Activated T-cell treated with anti-CD3 and anti-CD28 coated beads for 24 hours (primary cell): ENCODE data around the gene SYT5.
"Not testable (repeated sequence)": the region's sequence is repeated elsewhere in the genome, so short reads cannot be mapped to it uniquely, and the experiment has no call there.

ENCODE experiments used
- DNase-seq: peaks from one replicate; pipeline ENCODE4 v3.0.0-alpha.2; 2020; ENCODE audit warnings: low read depth

The SYT5 gene

GRCh38 chr19:55166530-55167268 is 13.4 kb downstream of the SYT5 start, which contains the start of gene DNAAF3:
DNAAF3 (minus strand) TSS chr19:55166613; CDS start chr19:55166413, 200 bp downstream.
- peak; percentile 64 for DNase-seq

- DNase-seq = peak; percentile 30
These were observed 14.0 kb downstream of the SYT5 start for GRCh38 chr19:55165952-55166529.

- DNase-seq = no peak
These were observed 18.3 kb downstream of the SYT5 start for GRCh38 chr19:55161571-55162322.

DNA sequence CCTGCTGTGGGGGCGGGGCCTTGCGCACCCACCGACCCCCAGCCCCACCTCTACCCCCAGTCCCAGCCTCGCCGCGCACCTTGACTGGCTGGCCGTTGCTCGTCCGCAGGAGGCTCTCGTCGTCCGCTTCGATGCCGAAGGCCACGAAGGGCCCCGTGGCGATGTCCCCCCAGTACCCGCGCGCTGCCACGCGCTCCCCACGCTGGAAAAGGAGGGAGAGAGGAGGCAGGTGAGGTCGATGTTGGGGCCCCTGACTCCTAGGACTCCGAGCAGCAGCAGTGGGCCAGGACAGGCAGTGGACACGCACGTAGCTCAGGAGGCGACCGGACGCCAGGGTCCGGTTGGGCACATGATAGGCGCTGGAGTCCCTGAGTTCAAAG is 19.1 kb downstream of the SYT5 start:
- no peak for DNase-seq

DNA sequence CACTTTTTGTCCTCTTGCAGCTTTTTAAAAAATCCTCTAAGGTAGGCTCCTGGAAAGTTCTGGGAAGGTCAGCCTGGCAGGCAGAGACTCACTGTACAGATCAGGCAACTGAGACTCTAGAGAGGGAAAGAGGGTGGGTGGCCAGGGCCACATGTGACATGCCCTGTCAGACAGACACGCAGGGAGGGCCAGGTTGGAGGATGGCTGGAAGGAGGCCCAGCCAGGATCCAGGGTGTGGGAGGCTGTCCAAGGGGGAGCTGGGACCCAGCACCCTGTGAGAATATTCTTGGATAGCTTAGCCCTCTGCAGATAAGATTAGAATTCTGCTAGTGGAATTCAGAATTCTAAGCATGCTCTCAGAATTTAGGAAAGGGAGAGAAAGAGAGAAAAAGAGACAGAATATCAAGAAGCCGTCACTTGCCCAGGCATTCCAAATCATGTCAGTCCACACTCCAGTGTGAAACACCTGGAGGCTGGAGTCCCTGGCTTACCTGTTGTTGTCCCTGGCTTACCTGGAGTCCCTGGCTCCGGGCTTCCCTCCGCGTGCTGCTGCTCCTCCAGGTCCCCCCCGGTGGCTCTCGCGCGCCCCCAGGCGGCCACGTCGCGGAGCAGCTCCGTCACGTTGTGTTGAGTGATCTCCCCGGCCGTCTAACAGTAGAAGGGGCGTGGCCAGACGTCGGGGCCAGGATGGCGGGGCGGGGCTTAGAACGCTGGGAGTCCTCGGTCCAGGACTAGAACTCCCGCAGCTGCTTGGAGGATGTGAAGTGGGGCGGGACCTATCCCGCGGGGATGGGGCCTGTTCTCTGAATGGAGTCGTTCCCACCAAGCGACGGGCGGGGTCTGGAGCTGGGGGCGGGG is 19.7 kb downstream of the SYT5 start:
- peak; percentile 85 for DNase-seq

GRCh38 chr19:55158848-55159749 is 21.0 kb downstream of the SYT5 start:
- no peak for DNase-seq

DNA sequence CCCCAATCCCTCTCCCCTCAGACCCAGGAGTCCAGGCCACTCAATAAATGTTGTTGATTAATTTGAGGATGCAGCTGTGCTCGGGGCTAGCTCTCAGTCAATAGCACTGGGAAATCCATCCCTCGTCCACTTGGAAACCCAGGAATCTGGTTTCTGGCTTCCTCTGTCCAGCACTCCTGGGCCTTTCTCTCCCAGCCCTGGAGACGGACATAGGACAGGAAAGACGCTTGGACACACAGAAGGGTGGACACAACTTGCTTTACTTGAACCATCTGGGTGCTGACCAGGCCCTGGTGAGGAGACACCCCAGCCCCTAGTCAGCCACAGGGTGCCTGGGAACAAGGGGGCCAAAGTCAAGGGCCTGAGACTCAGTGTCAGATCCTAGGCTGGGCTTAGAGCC is 21.7 kb downstream of the SYT5 start:
- DNase-seq = no peak

DNA sequence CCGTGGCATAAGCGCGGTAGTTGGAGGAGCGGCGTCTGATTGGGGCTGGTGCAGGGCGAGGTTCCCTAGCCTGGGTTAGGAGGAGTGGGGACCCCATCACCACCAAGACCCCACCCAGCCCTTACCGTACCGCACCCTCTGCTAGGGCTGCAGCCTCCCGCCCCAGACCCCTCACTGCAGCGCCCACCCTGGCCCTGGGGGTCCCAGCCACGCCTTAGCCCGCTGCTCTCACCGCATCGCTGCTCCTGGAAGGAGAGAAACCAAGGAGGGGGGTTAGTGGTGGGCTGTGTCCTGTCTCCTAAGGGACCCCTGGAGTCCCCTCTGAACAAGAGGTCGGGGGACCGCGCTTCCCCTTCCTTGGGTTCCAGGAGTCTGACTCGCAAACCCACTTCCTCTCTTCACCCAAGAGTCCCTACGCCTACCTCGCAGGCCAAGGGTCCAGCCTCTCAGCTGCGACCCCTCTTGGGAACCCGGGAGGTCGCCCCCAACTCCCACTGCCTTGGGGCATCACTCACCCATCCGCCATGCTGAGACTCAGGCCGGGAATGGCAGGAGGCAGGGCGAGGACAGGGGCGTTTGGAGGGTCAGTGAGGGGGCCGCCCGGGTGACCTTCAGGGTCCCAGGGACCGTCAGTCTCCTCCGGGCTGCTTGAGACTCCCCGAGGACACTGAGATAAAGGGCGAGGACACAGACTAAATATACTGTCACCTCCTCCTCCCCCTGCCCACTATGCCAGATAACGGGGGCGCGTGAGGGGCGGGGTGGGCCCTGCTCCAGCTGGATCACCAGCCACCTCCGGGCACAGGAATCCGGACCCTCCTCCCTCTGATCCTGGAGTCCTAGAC is 22.8 kb downstream of the SYT5 start, which contains the start of gene TNNI3:
Gene TNNI3 (minus strand): TSS at position 669 of the 845 bp plus-strand sequence. CDS start 143 bp downstream, at position 526.
- DNase-seq = no peak

DNA sequence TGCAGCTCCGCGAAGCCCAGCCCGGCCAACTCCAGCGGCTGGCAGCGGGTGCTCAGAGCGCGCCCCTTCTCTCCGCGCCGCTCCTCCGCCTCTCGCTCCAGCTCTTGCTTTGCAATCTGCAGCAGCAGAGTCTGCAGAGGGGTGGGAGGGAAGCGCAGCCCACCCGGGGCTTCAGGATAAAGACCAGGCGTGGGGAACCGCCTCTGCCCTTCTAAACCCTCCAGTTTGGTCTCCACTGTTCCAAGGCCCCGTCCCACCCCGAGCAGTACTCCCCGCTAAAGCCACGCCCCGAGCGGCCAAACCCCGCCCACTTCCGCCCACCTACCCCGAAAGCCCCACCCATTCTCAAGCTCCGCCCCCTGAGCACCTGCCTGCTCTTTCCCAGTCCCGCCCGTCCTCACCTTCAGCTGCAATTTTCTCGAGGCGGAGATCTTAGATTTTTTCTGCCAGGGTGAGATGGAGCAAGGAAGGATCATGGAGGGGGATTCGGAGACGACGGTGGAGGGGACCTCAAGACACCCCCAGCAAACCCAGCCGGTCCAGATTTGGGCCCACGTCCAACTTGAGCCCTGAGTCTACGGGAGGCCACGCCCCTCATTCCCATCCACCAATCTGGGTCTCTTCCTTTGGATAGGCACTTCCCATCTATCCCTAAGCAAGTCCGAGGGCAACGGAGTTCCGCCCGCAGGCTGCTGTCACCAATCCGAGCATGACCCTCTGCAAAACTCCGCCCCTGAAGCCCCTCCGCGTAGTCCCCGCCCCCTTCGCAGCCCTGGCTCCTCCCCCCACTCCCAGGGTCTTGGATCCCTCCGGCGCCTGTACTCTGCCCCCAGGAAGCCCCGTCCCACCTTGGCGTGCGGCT is 23.7 kb downstream of the SYT5 start:
- DNase-seq = peak; percentile 30

- not testable (repeated sequence) for DNase-seq
These were observed 24.3 kb downstream of the SYT5 start for GRCh38 chr19:55155784-55156183.

GRCh38 chr19:55153652-55154264 is 26.3 kb downstream of the SYT5 start:
- DNase-seq = no peak

DNA sequence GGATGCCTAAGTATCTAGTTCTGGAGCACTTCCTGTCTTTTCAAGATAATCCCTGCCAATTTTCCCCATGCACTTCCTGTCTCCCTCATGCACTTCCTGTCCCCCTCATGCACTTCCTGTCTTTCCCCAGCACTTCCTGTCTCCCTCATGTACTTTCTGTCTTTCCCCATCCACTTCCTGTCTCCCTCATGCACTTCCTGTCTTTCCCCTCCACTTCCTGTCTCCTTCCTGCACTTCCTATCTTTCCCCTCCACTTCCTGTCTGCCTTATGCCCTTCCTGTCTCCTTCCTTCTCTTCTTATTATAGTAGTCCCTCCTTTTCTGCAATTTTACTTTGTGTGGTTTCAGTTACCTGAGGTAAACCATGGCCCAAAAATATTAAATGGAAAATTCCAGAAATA is 28.1 kb downstream of the SYT5 start:
- DNase-seq = peak; percentile 19

DNA sequence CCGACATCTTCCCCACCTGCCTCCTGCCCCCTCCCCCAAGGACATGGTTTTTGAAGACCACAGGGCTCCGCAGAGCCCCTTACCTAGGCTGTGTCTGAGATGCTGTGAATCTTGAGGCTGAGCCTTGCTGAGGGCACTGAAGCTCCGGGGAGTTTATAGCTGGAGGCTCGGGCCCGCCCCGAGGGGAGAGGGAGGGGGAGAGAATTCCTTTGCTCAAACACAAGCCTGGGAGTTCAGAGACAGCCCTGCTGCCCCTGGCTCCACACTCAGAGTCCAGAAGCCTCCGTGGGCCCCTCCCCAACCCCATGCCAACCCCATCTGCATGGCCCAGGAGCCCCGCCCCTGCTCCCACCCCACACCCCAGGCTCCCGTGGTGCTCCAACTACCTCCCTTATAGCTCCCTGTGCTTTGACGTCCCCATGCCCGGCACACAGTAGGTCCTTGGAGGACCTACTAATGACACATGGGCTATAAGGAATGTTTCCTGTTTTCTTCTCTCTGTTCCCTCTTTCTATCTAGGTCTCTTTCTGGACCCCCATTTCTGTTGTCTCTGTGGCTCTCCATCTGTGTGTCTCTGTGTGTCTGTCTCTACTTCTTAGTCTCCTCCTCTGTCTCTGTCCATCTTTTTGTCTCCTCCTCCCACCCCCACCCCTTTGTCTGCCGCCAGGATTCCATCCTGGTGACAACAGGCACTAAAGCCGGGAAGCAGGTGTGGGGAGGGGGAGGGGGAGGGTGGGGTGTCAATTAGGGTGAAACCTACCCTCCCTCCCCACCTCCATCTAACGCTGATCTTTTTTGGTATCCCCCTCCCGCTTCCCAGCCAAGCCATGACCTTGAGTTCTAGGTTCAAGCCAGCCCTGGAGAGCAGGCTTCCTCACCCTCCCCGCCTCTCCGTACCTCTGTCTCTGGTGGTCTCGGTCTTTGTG is 30.7 kb downstream of the SYT5 start, which contains the start of gene TNNT1:
Gene TNNT1 (minus strand): TSS at position 129 of the 926 bp plus-strand sequence. CDS start 2,049 bp downstream, outside the sequence.
- DNase-seq = no peak

DNA sequence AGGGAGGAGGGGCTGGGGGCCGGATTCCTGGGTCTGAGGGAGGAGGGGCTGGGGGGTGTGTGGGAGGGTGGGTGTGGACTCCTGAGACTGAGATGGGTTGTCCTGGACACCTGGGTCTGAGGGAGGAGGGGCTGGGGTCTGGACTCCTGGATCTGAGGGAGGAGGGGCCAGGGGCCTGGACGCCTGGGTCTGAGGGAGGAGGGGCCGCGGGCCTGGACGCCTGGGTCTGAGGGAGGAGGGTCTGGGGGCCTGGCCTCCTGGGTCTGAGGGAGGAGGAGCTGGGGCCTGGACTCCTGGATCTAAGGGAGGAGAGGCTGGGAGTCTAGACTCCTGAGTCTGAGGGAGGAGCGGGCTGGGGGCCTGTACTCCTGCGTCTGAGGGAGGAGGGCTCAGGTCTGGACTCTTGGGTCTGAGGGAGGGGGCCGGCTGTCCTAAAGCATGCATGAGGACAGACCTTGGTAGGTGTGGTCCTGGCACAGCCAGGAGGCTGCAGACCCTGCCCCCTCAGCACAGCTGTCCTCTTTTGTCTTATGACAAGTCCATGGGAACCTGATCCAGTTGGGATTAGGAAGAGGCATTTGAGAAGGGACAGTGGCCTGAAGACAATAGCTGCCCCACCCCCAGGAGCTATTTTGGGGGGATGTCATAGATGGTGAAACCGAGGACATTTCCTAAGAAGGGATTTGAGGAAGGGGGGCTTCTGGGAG is 32.4 kb downstream of the SYT5 start:
- DNase-seq = no peak

DNA sequence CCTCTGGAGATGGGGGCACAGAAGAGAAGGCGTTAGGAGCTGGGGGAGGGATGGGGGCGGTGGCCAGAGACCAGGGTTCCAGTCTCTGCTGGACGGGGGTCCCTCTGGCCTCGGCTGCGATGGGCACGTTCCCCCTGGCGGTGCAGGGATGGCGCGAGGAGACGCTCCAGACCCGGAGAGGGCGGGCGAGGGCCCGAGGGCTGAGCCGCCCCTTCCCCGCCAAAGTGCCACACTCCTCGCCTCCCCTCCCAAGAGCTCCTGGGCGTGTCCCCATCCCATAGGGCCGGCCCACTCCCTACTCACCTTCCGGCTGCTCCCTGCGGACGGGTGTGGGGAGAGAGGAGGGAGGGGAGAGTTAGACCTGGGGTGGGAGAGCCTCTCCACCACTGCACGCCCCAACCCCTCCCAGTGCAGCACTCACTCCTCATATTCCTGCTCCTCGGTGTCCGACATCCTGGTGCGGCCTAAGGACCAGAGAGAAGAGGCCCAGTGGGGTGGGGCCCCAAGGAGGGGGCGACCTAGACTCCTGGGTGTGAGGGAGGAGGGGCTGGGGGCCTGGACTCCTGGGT is 33.3 kb downstream of the SYT5 start:
- DNase-seq = no peak

DNA sequence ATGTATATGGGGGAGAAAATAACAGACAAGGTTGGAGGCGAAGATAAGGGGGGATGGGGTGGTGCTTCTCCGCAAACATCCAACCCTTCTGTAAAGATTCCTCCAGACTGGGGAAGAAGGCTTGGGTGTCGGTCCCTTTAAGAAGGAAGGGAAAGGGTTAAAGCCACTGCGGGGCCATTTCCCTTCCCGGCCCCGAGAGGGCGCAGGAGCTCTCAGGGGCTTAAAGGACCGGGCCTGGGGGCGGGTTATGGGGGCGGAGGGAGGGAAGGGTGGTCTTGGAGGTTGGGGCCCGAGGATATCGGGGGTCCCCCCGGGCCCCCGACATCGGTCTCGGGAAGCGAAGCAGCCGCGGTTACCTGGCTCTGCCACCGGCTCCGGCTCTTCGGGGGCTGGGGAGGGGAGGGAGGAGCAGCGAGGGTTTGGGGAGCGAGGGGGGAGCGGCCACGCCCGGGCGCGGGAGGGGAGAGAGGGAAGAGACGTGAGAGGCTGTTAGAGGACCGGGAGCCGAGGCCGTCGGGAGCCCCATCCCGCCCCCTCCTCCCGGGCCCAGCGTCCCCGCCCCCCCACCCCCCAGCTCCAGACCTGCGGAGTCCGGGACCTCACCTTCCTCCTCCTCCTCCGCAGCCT is 33.9 kb downstream of the SYT5 start:
- no peak for DNase-seq
